ENCODE measurements around the gene SLC4A2. TPM values are rescaled to one million over a fixed set of nuclear protein-coding genes. Genes with fewer than 3 reads are reported as not detected.

Gene SLC4A2
- total and polyA plus RNA-seq, 5 donors from 2014 or later = 11.6 to 71.7 (median 13.0) TPM

DNA sequence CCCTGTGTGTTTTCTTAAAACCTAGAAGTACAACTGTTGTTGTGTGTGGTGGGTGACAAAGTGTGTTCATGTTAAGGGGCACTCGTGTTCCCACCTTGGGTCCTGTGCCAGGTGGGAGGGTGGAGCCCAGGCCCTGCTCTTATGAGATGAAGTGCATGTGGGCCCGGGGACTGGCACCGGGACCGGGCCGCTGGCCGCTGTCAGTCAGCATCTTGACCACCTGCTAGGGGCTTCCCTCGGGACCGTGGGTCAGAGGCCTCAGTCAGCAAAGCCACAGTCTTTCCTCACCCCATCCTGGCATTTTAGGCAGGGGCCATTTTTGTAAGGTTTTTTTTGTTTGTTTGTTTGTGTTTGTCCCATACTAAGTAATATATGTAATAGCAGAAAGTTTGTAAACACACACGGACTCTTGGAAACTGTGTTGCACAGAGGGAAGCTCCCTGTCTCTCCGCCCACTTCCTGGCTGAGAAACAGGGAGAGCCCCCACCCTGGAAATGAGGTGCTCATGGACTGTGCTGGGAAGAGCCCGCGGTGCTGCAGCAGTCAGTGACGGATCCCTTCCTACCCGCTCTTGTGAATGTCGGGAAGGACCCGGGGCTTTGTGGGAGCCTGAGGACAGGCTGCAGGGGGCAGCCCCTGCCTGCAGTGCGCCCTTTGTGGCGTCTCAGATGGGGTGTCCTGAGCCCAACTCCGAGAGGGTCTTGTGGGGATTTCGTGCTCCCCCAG, 40.3 kb downstream of the SLC4A2 start:
- no peaks in the 10 kb centered on the region for H3K27me3 ChIP-seq (ENCODE audit: control insufficient read depth, insufficient read depth, low read length)
- H3K27ac ChIP-seq (ENCODE audit: insufficient read depth, low read length, poor library complexity, severe bottlenecking) = no peak overlapping the region
- Mint-ChIP-seq H3K9me3 (no peaks in the 10 kb centered on the region), H3K4me1 (peaks cover 0 to 6% (median 1%) of the 10 kb centered on the region in 4 donors), H3K36me3 (peaks cover 5% of the 10 kb centered on the region), H3K27ac (no peak overlapping the region), H3K27me3 (no peaks in the 10 kb centered on the region), H3K4me3 (no peak overlapping the region)
- H3K4me1 ChIP-seq (ENCODE audit: control insufficient read depth, insufficient read depth, low read length, poor library complexity, severe bottlenecking) = no peaks in the 10 kb centered on the region
- no peaks in the 10 kb centered on the region for H3K36me3 ChIP-seq (ENCODE audit: control insufficient read depth, insufficient read depth, low read length)
- no peak for ATAC-seq (ENCODE audit: low read depth in 2 of 2)
- no peaks in the 10 kb centered on the region for H3K9me3 ChIP-seq (ENCODE audit: control insufficient read depth in 2 of 2, low read length in 2 of 2)
- no peak overlapping the region for H3K4me3 ChIP-seq (ENCODE audit: low read depth, low read length)
- DNase-seq = no peak

DNA sequence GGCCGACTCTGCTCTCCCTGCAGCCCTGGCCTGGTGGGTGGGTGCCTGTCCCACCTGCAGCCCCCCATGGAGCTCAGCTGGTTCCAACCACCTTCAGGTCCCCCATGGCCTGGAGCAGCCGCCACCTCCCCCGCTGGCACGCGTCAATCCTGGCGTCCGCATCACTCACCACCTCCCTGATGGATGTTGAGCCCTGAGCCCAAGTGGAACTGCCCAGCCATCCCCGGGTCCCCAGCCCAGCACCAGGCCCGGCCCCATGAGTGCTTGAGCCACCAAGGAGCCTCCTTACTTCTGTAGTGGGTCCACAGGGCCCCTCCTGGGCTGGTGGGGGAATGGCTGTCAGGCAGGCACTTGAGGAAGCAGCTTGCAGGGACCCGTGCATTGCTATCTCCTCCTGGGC, 41.5 kb downstream of the SLC4A2 start:
- peaks cover 7% of the 10 kb centered on the region for H3K36me3 Mint-ChIP-seq
- no peaks in the 10 kb centered on the region for H3K9me3 ChIP-seq (ENCODE audit: control insufficient read depth in 2 of 2, low read length in 2 of 2)
- no peak overlapping the region for H3K27ac ChIP-seq (ENCODE audit: insufficient read depth, low read length, poor library complexity, severe bottlenecking)
- no peak overlapping the region for H3K4me3 Mint-ChIP-seq
- no peaks in the 10 kb centered on the region for H3K9me3 Mint-ChIP-seq
- H3K36me3 ChIP-seq (ENCODE audit: control insufficient read depth, insufficient read depth, low read length) = no peaks in the 10 kb centered on the region
- no peaks in the 10 kb centered on the region for H3K27me3 ChIP-seq (ENCODE audit: control insufficient read depth, insufficient read depth, low read length)
- H3K4me1 ChIP-seq (ENCODE audit: control insufficient read depth, insufficient read depth, low read length, poor library complexity, severe bottlenecking) = no peaks in the 10 kb centered on the region
- no peak for ATAC-seq (ENCODE audit: low read depth in 2 of 2)
- no peak overlapping the region for H3K27ac Mint-ChIP-seq
- DNase-seq = no peak
- H3K4me1 Mint-ChIP-seq = peaks cover 0 to 6% (median under 1%) of the 10 kb centered on the region in 4 donors
- H3K4me3 ChIP-seq (ENCODE audit: low read depth, low read length) = no peak overlapping the region
- H3K27me3 Mint-ChIP-seq = no peaks in the 10 kb centered on the region

DNA sequence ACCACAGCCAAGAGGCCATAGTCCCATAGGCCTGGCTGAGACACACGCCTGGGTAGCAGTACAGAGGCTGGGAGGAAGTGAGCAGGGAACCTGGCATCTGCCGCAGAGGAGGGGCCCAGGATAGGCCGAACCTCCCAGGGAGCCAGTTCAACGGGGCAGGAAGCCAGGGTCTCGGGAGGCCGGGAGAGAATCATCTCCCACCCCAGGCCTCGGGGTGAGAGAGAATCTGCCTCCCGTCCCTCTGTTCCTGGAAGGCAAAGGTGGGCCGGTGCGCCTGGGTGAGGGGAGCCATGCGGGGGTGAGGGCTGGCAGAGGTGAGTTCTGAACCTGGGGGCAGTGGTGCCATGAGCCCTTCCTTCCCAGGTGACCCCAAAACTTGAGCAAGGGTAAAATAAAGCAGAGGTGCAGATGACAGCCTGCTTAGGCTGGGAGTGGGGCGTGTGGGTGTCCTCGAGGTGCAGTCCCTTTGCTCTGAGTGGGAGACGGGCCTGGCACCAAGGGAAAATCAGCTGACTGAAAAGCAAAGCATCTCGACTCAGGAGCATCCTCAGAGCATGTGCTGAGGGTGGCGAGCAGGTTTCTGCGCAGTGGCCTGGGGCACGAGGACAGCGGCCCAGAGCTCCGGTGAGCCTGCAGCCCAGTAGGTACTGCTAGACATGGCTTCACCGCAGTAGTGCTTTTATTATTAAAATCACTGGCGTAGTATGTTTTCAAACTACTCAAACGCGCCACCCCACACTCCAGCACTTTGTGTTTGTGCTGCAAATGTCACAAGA, 42.4 kb downstream of the SLC4A2 start:
- Histone ChIP-seq H3K4me1 (ENCODE audit: control insufficient read depth, insufficient read depth, low read length, poor library complexity, severe bottlenecking) (no peaks in the 10 kb centered on the region), H3K36me3 (ENCODE audit: control insufficient read depth, insufficient read depth, low read length) (no peaks in the 10 kb centered on the region), H3K27ac (ENCODE audit: insufficient read depth, low read length, poor library complexity, severe bottlenecking) (no peak overlapping the region), H3K27me3 (ENCODE audit: control insufficient read depth, insufficient read depth, low read length) (no peaks in the 10 kb centered on the region), H3K9me3 (ENCODE audit: control insufficient read depth in 2 of 2, low read length in 2 of 2) (no peaks in the 10 kb centered on the region), H3K4me3 (ENCODE audit: low read depth, low read length) (no peak overlapping the region)
- Mint-ChIP-seq H3K36me3 (peaks cover 7% of the 10 kb centered on the region), H3K9me3 (no peaks in the 10 kb centered on the region), H3K4me3 (peak overlapping the region in 1 of 4 donors; percentile 61), H3K27ac (no peak overlapping the region), H3K27me3 (no peaks in the 10 kb centered on the region), H3K4me1 (peaks cover 0 to 6% (median 0%) of the 10 kb centered on the region in 4 donors)
- DNase-seq (no peak), ATAC-seq (ENCODE audit: low read depth in 2 of 2) (no peak)

DNA sequence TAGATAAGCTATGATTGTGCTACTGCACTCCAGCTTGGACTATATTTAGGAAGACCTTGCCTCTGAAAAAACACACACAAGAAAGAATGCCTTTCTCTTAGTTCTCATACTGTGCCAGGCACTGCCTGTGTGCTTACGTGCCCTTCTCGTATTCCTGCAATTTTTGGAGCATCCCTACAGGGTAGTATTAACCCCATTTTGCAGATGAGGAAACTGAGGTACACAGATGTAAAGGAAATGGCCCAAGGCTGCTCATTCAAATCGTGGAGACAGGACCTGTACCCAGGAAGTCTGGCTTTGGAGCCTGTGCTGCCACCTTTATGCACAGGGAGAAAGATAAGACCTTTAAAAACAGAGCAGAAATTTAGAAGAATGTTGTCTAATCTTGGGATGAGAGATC, 43.6 kb downstream of the SLC4A2 start:
- H3K9me3 Mint-ChIP-seq = no peaks in the 10 kb centered on the region
- H3K4me1 ChIP-seq (ENCODE audit: control insufficient read depth, insufficient read depth, low read length, poor library complexity, severe bottlenecking) = no peaks in the 10 kb centered on the region
- no peak overlapping the region for H3K27ac ChIP-seq (ENCODE audit: insufficient read depth, low read length, poor library complexity, severe bottlenecking)
- H3K27me3 ChIP-seq (ENCODE audit: control insufficient read depth, insufficient read depth, low read length) = no peaks in the 10 kb centered on the region
- no peak overlapping the region for H3K4me3 ChIP-seq (ENCODE audit: low read depth, low read length)
- no peak overlapping the region for H3K4me3 Mint-ChIP-seq
- no peaks in the 10 kb centered on the region for H3K27me3 Mint-ChIP-seq
- no peaks in the 10 kb centered on the region for H3K36me3 ChIP-seq (ENCODE audit: control insufficient read depth, insufficient read depth, low read length)
- peaks cover 7% of the 10 kb centered on the region for H3K36me3 Mint-ChIP-seq
- no peak overlapping the region for H3K27ac Mint-ChIP-seq
- peaks cover 0 to 6% (median 0%) of the 10 kb centered on the region in 4 donors for H3K4me1 Mint-ChIP-seq
- no peaks in the 10 kb centered on the region for H3K9me3 ChIP-seq (ENCODE audit: control insufficient read depth in 2 of 2, low read length in 2 of 2)
- DNase-seq = no peak
- ATAC-seq (ENCODE audit: low read depth in 2 of 2) = no peak

DNA sequence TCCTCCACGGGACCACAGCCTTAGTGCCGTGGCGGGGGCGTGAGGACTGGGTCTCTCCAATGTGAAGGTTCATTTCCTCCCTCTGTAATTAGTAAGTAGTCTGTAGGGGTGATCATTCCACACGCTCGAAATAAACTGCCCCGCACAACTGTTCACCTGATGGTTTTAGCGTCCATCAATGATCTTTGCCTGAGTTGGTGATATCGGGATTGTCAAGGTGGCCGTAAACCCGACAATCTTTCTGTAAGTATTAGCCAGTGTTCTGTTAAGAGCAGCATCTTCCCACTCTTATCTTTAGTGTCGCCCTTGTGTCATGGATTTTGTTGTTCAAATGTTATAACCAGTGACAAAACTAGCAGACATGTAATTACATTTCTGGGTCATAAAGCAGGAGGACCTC, 44.6 kb downstream of the SLC4A2 start:
- no peaks in the 10 kb centered on the region for H3K4me1 ChIP-seq (ENCODE audit: control insufficient read depth, insufficient read depth, low read length, poor library complexity, severe bottlenecking)
- no peaks in the 10 kb centered on the region for H3K9me3 ChIP-seq (ENCODE audit: control insufficient read depth in 2 of 2, low read length in 2 of 2)
- H3K27ac Mint-ChIP-seq = no peak overlapping the region
- ATAC-seq (ENCODE audit: low read depth in 2 of 2) = no peak
- H3K4me1 Mint-ChIP-seq = peaks cover 0 to 6% (median 0%) of the 10 kb centered on the region in 4 donors
- DNase-seq = no peak
- H3K9me3 Mint-ChIP-seq = no peaks in the 10 kb centered on the region
- H3K4me3 Mint-ChIP-seq = no peak overlapping the region
- H3K4me3 ChIP-seq (ENCODE audit: low read depth, low read length) = no peak overlapping the region
- H3K27me3 Mint-ChIP-seq = peaks cover under 1% of the 10 kb centered on the region
- H3K36me3 ChIP-seq (ENCODE audit: control insufficient read depth, insufficient read depth, low read length) = no peaks in the 10 kb centered on the region
- H3K36me3 Mint-ChIP-seq = peaks cover 7% of the 10 kb centered on the region
- H3K27ac ChIP-seq (ENCODE audit: insufficient read depth, low read length, poor library complexity, severe bottlenecking) = no peak overlapping the region
- H3K27me3 ChIP-seq (ENCODE audit: control insufficient read depth, insufficient read depth, low read length) = no peaks in the 10 kb centered on the region

DNA sequence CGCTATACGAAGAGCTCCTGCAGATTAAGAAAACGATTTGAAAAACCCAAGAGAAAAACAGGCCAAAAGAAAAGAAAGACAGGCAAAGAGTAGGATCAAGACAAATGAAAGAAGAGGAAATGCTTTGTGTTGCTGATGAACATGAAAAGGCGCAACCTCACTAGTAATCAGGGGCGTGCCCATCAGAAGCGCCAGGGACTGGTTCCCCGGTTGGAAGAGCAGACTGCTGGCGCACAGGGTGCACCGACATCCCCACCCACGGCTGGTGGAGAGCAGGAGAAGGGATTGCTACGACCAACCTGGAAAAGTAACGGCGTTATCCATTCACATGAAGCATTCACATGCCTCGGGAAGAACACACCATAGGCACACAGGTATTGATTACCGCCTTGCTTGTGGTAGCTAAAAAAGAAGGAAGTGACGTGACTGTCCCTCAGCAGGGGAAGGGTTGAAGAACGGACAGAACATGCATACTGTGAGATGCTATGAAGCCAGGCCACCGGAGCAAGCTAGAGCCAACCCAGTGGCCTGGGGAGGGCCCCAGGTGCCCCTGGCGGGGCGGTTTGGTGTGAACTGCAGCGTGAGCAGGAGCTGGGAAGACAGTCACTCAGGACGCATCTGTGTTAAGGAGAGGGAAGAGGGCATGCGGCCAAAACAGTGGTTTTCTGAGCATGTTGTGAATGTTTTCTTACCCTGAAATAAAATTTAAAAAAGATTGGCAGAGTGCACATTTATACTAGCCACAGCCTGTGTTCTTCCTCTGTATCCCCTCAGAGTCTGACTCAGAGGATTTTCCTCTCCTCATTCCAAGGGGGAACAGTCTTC, 45.2 kb downstream of the SLC4A2 start:
- Histone ChIP-seq H3K27me3 (ENCODE audit: control insufficient read depth, insufficient read depth, low read length) (no peaks in the 10 kb centered on the region), H3K36me3 (ENCODE audit: control insufficient read depth, insufficient read depth, low read length) (no peaks in the 10 kb centered on the region), H3K9me3 (ENCODE audit: control insufficient read depth in 2 of 2, low read length in 2 of 2) (no peaks in the 10 kb centered on the region), H3K4me1 (ENCODE audit: control insufficient read depth, insufficient read depth, low read length, poor library complexity, severe bottlenecking) (no peaks in the 10 kb centered on the region), H3K4me3 (ENCODE audit: low read depth, low read length) (no peak overlapping the region), H3K27ac (ENCODE audit: insufficient read depth, low read length, poor library complexity, severe bottlenecking) (no peak overlapping the region)
- ATAC-seq (ENCODE audit: low read depth in 2 of 2) = no peak
- H3K9me3 Mint-ChIP-seq = no peaks in the 10 kb centered on the region
- no peak overlapping the region for H3K4me3 Mint-ChIP-seq
- H3K36me3 Mint-ChIP-seq = peaks cover 7% of the 10 kb centered on the region
- no peak for DNase-seq
- peak overlapping the region in 1 of 3 donors; percentile 0 for H3K27ac Mint-ChIP-seq
- H3K27me3 Mint-ChIP-seq = peaks cover 5% of the 10 kb centered on the region
- peaks cover 0 to 6% (median 0%) of the 10 kb centered on the region in 4 donors for H3K4me1 Mint-ChIP-seq

DNA sequence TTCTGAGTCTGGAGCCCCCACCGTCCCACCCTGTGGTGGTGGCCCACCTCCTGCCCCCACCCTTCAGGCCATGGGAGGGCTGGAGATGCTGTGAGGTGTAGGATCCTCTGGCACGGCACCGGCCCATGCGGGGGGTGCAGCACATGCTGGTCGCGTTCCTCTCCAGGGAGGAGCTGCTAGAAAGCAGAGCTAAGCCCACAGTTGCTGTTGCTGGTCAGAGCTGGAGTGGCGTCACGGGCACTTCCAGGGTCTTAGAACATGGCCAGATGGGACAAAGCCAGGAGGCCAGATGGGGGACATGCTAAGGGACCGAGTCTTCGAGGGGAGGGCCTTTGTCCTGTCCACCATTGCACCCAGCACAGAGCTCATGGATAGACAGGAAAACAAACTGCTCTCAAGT, 48.5 kb downstream of the SLC4A2 start:
- no peak for DNase-seq
- no peak overlapping the region for H3K27ac Mint-ChIP-seq
- H3K36me3 ChIP-seq (ENCODE audit: control insufficient read depth, insufficient read depth, low read length) = no peaks in the 10 kb centered on the region
- peaks cover 5% of the 10 kb centered on the region for H3K4me1 ChIP-seq (ENCODE audit: control insufficient read depth, insufficient read depth, low read length, poor library complexity, severe bottlenecking)
- no peaks in the 10 kb centered on the region for H3K9me3 ChIP-seq (ENCODE audit: control insufficient read depth in 2 of 2, low read length in 2 of 2)
- no peak overlapping the region for H3K4me3 Mint-ChIP-seq
- no peak overlapping the region for H3K4me3 ChIP-seq (ENCODE audit: low read depth, low read length)
- peaks cover 7% of the 10 kb centered on the region for H3K36me3 Mint-ChIP-seq
- no peaks in the 10 kb centered on the region for H3K9me3 Mint-ChIP-seq
- ATAC-seq (ENCODE audit: low read depth in 2 of 2) = no peak
- H3K27me3 Mint-ChIP-seq = peaks cover 8% of the 10 kb centered on the region
- no peak overlapping the region for H3K27ac ChIP-seq (ENCODE audit: insufficient read depth, low read length, poor library complexity, severe bottlenecking)
- H3K4me1 Mint-ChIP-seq = peaks cover 0 to 6% (median 2%) of the 10 kb centered on the region in 4 donors
- no peaks in the 10 kb centered on the region for H3K27me3 ChIP-seq (ENCODE audit: control insufficient read depth, insufficient read depth, low read length)
